GM13976 (cell line): ENCODE measurements around the gene SH2D3C.

Experiments used
- DNase-seq: peaks from one replicate; pipeline ENCODE4 v3.0.0; 2012; ENCODE audit warnings: low spot score
- in situ Hi-C: fragments of 300-500 bp; cut with MboI; formaldehyde crosslinking; loops from one replicate; pipeline ENCODE4 v1.12.0; 2022; ENCODE audit warnings: low sequenced_read_pairs, mixed read lengths, inconsistent platforms; ENCODE audit not compliant: unreplicated experiment
- TF ChIP-seq, protein P1 (sequence below): IDR thresholded peaks from 2 replicates; pipeline ENCODE4 v1.5.1; 2012; ENCODE audit warnings: borderline replicate concordance, mild to moderate bottlenecking; ENCODE audit not compliant: insufficient read depth; ENCODE audit errors: extremely low read depth, missing control alignments, control extremely low read depth

The SH2D3C gene

DNA sequence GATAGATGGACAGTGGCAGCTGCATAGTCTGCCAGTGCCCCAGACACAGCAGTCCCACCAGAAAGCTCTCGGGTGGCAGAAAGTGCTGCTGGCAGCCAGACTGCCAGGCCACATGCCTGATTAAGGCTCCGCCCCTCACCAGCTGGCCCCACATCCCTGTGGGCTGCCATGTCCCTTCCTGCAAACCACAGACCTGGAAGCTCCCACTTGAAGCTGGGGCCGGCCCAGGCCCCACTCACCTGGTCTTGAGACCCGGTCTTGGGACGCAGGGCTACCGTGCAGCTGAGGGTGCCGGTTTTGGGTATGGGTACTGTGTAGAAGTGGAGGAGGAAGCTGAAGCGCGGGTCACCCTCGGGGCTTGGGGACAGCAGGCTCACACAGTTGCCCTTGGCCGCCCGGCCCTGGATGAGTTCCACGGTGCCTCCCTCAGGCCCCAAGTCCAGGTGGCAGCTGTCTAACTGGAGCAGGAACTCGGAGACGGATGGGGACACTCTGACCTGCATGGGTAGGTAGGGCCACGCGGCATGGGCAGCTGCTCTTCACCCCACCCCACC lies 39.5 kb upstream of the SH2D3C start:
- TF ChIP-seq, protein P1, sequence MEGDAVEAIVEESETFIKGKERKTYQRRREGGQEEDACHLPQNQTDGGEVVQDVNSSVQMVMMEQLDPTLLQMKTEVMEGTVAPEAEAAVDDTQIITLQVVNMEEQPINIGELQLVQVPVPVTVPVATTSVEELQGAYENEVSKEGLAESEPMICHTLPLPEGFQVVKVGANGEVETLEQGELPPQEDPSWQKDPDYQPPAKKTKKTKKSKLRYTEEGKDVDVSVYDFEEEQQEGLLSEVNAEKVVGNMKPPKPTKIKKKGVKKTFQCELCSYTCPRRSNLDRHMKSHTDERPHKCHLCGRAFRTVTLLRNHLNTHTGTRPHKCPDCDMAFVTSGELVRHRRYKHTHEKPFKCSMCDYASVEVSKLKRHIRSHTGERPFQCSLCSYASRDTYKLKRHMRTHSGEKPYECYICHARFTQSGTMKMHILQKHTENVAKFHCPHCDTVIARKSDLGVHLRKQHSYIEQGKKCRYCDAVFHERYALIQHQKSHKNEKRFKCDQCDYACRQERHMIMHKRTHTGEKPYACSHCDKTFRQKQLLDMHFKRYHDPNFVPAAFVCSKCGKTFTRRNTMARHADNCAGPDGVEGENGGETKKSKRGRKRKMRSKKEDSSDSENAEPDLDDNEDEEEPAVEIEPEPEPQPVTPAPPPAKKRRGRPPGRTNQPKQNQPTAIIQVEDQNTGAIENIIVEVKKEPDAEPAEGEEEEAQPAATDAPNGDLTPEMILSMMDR = no peak
- in situ Hi-C loops = no loop called here
- no peak for DNase-seq

DNA sequence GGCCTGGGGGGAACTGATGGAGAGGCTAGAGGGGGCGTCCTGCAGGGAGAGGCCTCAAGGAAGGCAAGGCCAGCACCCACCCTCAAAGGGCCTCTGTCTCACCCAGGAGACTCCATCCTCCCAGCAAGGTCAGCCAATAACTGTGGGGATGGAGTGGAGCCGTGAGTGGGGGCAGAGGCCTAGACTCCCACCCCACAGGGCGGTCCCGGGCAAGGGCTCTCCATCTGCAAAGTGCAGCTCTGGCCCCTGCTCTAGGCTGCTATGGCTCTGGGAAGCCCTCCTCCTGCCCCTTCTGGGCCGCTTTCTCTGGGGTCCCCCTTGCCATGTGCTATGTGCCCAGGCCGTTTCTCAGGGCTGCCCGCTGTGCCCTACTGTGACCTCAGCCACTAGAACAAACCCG lies 38.3 kb upstream of the SH2D3C start:
- no peak for DNase-seq
- TF ChIP-seq, protein P1 = no peak
- in situ Hi-C loops = no loop called here

DNA sequence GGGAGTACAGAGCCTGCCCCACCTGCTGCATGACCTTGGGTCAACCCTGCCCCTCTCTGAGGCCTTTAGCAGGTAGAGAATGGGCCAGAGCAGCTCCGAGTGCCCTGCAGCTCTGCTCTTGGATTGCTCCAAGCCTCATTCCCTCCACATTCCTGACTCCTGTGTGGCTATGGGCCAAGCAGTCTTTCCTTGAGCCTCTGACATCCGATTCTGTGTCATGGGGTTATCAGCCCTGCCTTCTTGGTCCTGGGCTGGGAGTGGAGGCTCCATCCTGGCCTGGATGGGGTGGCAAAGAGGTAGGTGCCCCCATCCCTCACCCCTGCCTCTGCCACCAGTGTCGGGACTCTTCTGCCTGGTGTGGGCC lies 37.9 kb upstream of the SH2D3C start:
- TF ChIP-seq, protein P1 = no peak
- DNase-seq = no peak
- in situ Hi-C loops = no loop called here

DNA sequence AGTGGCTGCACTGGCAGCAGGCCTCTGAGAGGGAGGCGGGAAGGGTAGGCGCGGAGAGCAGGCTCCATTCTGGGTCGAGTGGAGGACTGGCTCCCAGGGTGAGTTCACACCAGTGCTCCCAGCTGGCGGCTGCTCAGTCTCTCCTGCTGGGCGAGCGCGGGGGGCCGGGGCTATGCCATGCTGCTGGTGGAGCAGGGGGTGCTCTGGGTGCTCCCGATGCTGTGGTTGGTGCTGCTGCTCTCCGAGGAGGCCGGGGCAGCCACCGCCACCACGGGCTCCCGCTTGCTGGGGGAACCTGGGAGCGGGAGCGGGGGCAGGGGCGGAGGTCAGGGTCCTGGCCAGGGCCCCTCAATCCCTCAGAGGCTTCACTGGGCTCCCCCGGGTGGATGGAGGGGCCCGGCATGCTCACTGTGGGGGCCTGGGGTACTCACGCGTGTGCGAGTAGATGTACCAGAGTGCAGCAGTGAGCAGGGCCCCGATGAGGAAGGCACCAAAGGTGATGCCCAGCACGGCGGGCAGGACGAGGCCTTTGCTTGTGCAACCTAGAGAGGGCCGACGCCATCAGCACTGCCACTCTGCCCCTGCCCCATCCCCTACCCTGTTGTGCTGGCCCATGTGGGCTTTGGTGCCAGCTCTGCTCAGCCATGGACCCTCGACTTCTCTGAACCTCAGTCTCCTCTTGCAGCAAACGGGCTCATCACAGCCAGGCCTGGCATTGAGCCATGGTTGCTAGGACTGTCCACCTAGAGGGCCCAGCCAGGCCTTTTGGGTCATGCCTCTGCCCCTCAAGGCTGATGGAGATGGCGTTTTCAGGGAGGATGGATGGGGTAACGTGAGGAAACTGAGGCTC lies 37.3 kb upstream of the SH2D3C start:
- in situ Hi-C loops = no loop called here
- DNase-seq = no peak
- TF ChIP-seq, protein P1 = no peak

DNA sequence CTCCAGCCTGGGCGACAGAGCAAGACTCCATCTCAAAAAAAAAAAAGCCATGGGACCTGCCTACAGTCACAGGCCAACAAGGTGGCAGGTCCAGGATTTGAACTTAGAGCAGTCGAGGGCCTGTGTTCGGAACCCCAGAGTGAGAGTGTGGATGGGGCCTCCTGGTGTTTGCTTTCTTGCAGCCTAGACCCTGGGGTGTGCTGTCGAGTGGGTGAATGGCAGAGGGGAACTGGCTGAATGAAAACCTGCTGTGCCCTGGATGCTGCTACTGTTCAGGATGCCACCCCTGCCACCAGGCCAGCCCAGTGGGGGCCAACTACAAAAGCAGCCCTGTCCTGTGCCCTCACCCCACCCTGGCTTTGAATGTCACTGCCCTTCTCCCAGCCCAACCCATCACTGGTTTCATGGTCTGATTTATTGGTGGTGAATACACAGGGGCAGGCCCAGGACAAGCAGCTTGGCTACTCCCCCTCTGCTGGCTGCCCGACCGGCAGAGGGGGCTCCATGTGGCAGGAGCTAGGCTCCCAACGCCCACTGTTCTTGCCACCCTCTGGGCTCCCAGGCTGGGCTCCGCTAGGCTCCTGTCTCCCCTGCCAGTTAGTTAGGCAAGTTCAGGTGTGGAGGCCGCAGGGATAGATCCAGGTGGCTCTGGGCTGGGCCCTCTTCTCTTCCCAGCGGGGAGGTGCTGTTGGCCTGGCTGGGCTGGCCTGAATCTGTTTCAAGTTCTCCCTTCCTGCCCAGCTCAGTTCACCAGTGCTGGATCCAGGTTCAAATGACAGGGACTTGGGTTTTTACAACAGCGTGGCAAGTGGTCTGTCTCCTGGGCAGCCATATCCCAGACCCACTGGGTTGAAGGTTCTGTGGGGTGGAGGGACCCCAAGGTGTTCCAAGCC lies 36.4 kb upstream of the SH2D3C start:
- in situ Hi-C loops = no loop called here
- DNase-seq = no peak
- TF ChIP-seq, protein P1 = no peak

DNA sequence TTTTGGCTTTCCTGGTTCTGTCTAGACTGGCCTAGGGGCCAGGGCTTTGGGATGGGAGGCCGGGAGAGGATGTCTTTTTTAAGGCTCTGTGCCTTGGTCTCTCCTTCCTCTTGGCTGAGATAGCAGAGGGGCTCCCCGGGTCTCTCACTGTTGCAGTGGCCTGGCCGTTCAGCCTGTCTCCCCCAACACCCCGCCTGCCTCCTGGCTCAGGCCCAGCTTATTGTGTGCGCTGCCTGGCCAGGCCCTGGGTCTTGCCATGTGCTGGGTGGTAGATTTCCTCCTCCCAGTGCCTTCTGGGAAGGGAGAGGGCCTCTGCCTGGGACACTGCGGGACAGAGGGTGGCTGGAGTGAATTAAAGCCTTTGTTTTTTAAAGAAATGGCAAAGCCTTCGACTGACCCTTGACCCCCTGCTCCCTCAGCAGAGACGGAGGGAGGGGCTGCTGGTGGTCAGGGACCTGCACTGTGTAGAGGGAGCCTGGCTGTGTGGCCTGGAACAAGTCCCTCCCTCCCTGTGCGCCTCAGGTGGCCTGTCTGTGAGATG lies 35.3 kb upstream of the SH2D3C start:
- in situ Hi-C loops = no loop called here
- DNase-seq = no peak
- TF ChIP-seq, protein P1 = no peak
